ENCODE measurements around the gene GABRG3. TPM values are rescaled to one million over a fixed set of nuclear protein-coding genes. Genes with fewer than 3 reads are reported as not detected.

GABRG3 gene
- total and polyA plus RNA-seq, 2 experiments from 2014 or later, result 0.15 to 0.43 TPM

DNA sequence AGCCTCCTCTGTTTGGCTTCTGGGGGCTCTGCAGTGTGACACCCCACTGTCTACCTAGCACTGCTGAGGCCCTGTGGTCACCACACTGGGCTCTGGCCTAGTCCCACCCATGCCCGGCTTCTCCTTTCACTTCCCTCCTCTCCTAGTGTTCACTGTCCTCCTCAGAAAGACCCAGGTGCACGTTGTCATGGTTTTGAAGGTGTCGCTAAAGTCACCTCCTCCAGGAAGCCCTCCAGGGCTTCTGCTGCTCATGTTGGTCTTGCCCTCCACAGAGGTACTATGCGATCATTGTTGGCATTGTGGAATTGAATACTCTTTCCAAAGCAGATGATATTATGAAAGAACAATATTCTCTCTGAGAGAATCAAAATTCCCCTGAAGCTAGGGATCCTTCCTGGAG lies 163.5 kb downstream of the GABRG3 start:
- Histone ChIP-seq H3K9me2 (replicated peaks; ENCODE audit: insufficient read depth) (no peaks in the 10 kb centered on the region), H3K4me1 (ENCODE audit: insufficient read depth) (no peaks in the 10 kb centered on the region), H3K4me3 (no peak overlapping the region), H3K36me3 (replicated peaks; ENCODE audit: insufficient read depth, low read depth) (no peaks in the 10 kb centered on the region), H3K79me2 (no peaks in the 10 kb centered on the region), H4K20me1 (ENCODE audit: insufficient read depth, poor library complexity, severe bottlenecking) (no peaks in the 10 kb centered on the region), H2AFZ (no peak overlapping the region), H3K27ac (no peak overlapping the region), H3K4me2 (no peak overlapping the region), H3K27me3 (no peaks in the 10 kb centered on the region), H3K9me3 (ENCODE audit: low read depth) (no peaks in the 10 kb centered on the region)
- DNase-seq (ENCODE audit: low spot score), result no peak
- 94% methylated on average over 4 of the region's 4 CpGs for WGBS (ENCODE audit: low lambda C conversion rate, missing lambda C conversion rate)
- TF ChIP-seq EZH2phosphoT487 (IDR thresholded peaks at IDR 0.05; ENCODE audit: low read depth, severe bottlenecking, unreplicated experiment) (no peak), EZH2 (IDR thresholded peaks at IDR 0.05; ENCODE audit: borderline replicate concordance) (no peak)
- TF ChIP-seq, protein P1, sequence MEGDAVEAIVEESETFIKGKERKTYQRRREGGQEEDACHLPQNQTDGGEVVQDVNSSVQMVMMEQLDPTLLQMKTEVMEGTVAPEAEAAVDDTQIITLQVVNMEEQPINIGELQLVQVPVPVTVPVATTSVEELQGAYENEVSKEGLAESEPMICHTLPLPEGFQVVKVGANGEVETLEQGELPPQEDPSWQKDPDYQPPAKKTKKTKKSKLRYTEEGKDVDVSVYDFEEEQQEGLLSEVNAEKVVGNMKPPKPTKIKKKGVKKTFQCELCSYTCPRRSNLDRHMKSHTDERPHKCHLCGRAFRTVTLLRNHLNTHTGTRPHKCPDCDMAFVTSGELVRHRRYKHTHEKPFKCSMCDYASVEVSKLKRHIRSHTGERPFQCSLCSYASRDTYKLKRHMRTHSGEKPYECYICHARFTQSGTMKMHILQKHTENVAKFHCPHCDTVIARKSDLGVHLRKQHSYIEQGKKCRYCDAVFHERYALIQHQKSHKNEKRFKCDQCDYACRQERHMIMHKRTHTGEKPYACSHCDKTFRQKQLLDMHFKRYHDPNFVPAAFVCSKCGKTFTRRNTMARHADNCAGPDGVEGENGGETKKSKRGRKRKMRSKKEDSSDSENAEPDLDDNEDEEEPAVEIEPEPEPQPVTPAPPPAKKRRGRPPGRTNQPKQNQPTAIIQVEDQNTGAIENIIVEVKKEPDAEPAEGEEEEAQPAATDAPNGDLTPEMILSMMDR (IDR thresholded peaks at IDR 0.05; ENCODE audit: poor library complexity), result no peak

DNA sequence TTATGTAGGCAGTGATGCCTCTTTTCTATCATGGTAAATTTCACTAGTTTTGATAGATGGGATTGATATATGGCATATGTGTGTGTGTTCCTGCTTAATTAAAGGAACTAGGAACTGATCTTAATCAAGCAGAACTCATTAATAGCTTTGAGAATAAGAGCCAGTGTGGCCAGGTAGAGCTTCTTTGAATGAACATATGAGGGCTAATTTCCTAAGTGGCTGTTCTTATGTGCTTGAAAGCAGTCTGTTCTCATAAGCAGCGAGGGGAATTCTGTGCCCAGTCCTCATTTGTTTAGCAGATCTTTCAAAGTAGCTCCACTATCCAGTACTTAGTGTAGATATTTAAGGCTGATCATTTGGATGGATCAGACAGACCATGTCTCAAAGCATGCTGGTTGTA lies 164.2 kb downstream of the GABRG3 start:
- Histone ChIP-seq H3K4me3 (no peak overlapping the region), H4K20me1 (ENCODE audit: insufficient read depth, poor library complexity, severe bottlenecking) (no peaks in the 10 kb centered on the region), H3K79me2 (no peaks in the 10 kb centered on the region), H3K36me3 (replicated peaks; ENCODE audit: insufficient read depth, low read depth) (no peaks in the 10 kb centered on the region), H3K9me2 (replicated peaks; ENCODE audit: insufficient read depth) (no peaks in the 10 kb centered on the region), H3K4me2 (no peak overlapping the region), H3K9me3 (ENCODE audit: low read depth) (no peaks in the 10 kb centered on the region), H2AFZ (no peak overlapping the region), H3K27ac (no peak overlapping the region), H3K4me1 (ENCODE audit: insufficient read depth) (no peaks in the 10 kb centered on the region), H3K27me3 (no peaks in the 10 kb centered on the region)
- 94% methylated on average over 1 of the region's 1 CpG for WGBS (ENCODE audit: low lambda C conversion rate, missing lambda C conversion rate)
- no peak for DNase-seq (ENCODE audit: low spot score)
- TF ChIP-seq EZH2phosphoT487 (IDR thresholded peaks at IDR 0.05; ENCODE audit: low read depth, severe bottlenecking, unreplicated experiment), result no peak
- TF ChIP-seq, protein P1 (IDR thresholded peaks at IDR 0.05; ENCODE audit: poor library complexity), result no peak
- TF ChIP-seq EZH2 (IDR thresholded peaks at IDR 0.05; ENCODE audit: borderline replicate concordance), result no peak

DNA sequence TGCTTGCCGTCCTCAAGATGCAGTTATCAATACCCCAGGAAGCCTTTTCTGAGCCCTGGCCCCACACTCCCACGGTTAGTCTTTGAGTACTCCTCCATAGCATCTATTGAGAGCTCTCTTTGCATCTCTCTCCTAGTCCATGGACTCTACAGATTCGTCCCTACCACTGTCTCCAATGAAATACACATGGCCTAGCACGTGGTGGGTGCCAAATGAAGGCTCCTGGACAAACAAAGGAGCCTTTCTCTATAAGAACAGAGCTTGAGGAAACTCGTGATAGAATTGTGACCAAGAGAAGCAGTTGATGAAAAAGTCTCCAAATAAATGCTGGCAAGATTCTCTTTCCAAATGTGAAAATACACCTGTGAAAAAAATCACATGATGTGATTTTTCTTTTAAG lies 166.1 kb downstream of the GABRG3 start:
- Histone ChIP-seq H3K4me1 (ENCODE audit: insufficient read depth) (no peaks in the 10 kb centered on the region), H3K4me2 (no peak overlapping the region), H3K36me3 (replicated peaks; ENCODE audit: insufficient read depth, low read depth) (no peaks in the 10 kb centered on the region), H2AFZ (no peak overlapping the region), H3K9me2 (replicated peaks; ENCODE audit: insufficient read depth) (no peaks in the 10 kb centered on the region), H3K4me3 (no peak overlapping the region), H3K79me2 (no peaks in the 10 kb centered on the region), H4K20me1 (ENCODE audit: insufficient read depth, poor library complexity, severe bottlenecking) (no peaks in the 10 kb centered on the region), H3K27ac (no peak overlapping the region), H3K27me3 (no peaks in the 10 kb centered on the region), H3K9me3 (ENCODE audit: low read depth) (no peaks in the 10 kb centered on the region)
- no peak for DNase-seq (ENCODE audit: low spot score)
- TF ChIP-seq EZH2phosphoT487 (IDR thresholded peaks at IDR 0.05; ENCODE audit: low read depth, severe bottlenecking, unreplicated experiment), result no peak
- TF ChIP-seq, protein P1 (IDR thresholded peaks at IDR 0.05; ENCODE audit: poor library complexity), result no peak
- no peak for TF ChIP-seq EZH2 (IDR thresholded peaks at IDR 0.05; ENCODE audit: borderline replicate concordance)
- 71% methylated on average over 5 of the region's 5 CpGs for WGBS (ENCODE audit: low lambda C conversion rate, missing lambda C conversion rate)

DNA sequence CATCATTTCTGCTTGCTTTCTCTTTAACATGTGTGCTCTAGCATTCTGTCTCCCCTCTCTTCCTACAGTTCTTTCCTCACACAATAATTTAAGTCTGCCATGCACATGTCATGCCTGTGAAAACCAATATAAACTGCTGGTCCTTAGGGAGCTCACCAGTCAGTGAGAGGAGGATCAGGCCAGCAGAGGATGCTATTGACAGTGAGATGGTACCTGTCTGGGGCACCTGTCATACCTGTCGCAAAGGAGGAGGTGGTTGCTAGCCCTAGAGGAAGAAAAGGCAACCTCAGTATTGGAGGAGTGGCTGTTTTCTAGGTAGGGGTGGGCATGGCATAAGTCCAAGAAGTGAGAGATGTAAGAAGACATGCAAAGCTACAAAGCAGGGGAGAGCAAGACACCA lies 194.6 kb downstream of the GABRG3 start:
- H4K20me1 ChIP-seq (ENCODE audit: insufficient read depth, poor library complexity, severe bottlenecking), result no peaks in the 10 kb centered on the region
- H3K9me3 ChIP-seq (ENCODE audit: low read depth), result no peaks in the 10 kb centered on the region
- no peak overlapping the region for H3K4me3 ChIP-seq
- no peaks in the 10 kb centered on the region for H3K9me2 ChIP-seq (replicated peaks; ENCODE audit: insufficient read depth)
- no peaks in the 10 kb centered on the region for H3K4me1 ChIP-seq (ENCODE audit: insufficient read depth)
- no peak overlapping the region for H3K4me2 ChIP-seq
- 93% methylated on average over 1 of the region's 1 CpG for WGBS (ENCODE audit: low lambda C conversion rate, missing lambda C conversion rate)
- no peak for TF ChIP-seq EZH2 (IDR thresholded peaks at IDR 0.05; ENCODE audit: borderline replicate concordance)
- TF ChIP-seq, protein P1 (IDR thresholded peaks at IDR 0.05; ENCODE audit: poor library complexity), result no peak
- TF ChIP-seq EZH2phosphoT487 (IDR thresholded peaks at IDR 0.05; ENCODE audit: low read depth, severe bottlenecking, unreplicated experiment), result no peak
- no peaks in the 10 kb centered on the region for H3K27me3 ChIP-seq
- H3K27ac ChIP-seq, result no peak overlapping the region
- no peaks in the 10 kb centered on the region for H3K36me3 ChIP-seq (replicated peaks; ENCODE audit: insufficient read depth, low read depth)
- no peaks in the 10 kb centered on the region for H3K79me2 ChIP-seq
- no peak overlapping the region for H2AFZ ChIP-seq
- DNase-seq (ENCODE audit: low spot score), result no peak
